HFF-Myc (cell line): Measurements from ENCODE around the gene DRICH1.
"Not testable (repeated sequence)": the region's sequence is repeated elsewhere in the genome, so short reads cannot be mapped to it uniquely, and the experiment has no call there.

Experiments
- DNase-seq: peaks from one replicate; pipeline ENCODE4 v3.0.0-alpha.2; 2011; ENCODE audit warnings: low read depth; ENCODE audit errors: extremely low read depth
- H3K4me3 ChIP-seq: replicated peaks from 2 replicates; pipeline ENCODE4 v1.5.1; 2011; ENCODE audit warnings: low read depth, mild to moderate bottlenecking, control low read depth, low read length
- TF ChIP-seq, protein P1 (sequence below): IDR thresholded peaks from 2 replicates; pipeline ENCODE4 v1.5.1; 2012; ENCODE audit warnings: mild to moderate bottlenecking, low read depth, low read length, control low read depth; ENCODE audit errors: missing control alignments

Gene DRICH1

DNA sequence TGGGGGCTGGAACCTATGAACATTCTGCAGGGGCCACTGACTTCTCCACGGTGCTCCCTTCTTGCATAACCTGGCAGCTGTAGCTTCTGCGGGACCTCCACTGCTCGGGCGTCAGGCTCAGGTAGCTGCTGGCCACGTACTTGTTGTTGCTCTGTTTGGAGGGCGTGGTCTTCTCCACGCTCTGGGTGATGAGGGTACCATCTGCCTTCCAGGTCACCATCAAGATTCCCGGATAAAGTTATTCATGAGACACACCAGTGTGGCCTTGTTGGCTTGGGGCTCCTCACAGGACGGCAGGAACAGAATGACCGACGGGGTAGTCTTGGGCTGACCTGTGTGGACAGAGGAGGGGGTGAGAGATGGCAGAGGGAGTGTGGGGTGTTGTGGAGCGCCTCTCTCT is 6.5 kb upstream of the DRICH1 start:
- H3K4me3 ChIP-seq: no peak overlapping the region
- TF ChIP-seq, protein P1, sequence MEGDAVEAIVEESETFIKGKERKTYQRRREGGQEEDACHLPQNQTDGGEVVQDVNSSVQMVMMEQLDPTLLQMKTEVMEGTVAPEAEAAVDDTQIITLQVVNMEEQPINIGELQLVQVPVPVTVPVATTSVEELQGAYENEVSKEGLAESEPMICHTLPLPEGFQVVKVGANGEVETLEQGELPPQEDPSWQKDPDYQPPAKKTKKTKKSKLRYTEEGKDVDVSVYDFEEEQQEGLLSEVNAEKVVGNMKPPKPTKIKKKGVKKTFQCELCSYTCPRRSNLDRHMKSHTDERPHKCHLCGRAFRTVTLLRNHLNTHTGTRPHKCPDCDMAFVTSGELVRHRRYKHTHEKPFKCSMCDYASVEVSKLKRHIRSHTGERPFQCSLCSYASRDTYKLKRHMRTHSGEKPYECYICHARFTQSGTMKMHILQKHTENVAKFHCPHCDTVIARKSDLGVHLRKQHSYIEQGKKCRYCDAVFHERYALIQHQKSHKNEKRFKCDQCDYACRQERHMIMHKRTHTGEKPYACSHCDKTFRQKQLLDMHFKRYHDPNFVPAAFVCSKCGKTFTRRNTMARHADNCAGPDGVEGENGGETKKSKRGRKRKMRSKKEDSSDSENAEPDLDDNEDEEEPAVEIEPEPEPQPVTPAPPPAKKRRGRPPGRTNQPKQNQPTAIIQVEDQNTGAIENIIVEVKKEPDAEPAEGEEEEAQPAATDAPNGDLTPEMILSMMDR: no peak
- DNase-seq: no peak

DNA sequence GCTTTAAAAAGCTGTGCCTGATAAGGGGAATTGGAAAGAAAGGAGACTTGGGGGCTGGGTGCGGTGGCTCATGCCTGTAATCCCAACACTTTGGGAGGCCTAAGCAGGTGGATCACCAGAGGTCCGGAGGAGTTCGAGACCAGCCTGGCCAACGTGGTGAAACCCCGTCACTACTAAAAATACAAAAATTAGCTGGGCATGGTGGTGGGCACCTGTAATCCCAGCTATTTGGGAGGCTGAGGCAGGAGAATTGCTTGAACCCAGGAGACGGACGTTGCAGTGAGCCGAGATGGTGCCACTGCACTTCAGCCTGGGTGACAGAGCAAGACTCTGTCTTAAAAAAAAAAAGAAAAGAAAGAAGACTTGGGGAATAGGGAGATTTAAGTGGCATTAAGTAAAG is 3.2 kb upstream of the DRICH1 start:
- not testable (repeated sequence) for DNase-seq, H3K4me3 ChIP-seq

DNA sequence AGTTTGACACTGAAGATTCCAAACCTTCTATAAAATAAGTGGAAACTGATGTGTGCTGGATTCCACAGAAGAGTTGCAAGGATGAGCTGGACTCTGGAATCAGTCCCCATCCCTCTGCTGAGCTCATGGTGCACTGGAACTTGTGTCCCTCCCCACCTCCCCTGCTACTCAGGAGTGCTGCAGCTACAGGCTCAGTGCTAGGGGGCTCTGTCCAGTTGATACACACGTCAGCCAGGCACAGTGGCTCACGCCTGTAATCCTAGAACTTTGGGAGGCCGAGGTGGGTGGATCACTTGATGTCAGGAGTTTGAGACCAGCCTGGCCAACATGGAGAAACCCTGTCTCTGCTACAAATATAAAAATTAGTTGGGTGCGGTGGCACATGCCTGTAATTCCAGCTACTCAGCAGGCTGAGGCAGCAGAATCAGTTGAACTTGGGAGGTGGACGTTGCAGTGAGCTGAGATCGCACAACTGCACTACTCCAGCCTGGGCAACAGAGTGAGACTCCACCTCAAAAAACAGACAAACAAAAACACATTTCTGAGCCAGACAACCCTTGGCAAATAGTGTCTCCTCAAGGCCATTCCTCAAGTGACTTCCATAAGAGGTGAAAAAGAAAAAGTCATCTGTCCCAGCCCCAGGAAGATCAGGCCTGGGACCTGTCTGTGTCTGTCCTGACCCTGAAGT is 3.9 kb downstream of the DRICH1 start:
- DNase-seq, H3K4me3 ChIP-seq: not testable (repeated sequence)

DNA sequence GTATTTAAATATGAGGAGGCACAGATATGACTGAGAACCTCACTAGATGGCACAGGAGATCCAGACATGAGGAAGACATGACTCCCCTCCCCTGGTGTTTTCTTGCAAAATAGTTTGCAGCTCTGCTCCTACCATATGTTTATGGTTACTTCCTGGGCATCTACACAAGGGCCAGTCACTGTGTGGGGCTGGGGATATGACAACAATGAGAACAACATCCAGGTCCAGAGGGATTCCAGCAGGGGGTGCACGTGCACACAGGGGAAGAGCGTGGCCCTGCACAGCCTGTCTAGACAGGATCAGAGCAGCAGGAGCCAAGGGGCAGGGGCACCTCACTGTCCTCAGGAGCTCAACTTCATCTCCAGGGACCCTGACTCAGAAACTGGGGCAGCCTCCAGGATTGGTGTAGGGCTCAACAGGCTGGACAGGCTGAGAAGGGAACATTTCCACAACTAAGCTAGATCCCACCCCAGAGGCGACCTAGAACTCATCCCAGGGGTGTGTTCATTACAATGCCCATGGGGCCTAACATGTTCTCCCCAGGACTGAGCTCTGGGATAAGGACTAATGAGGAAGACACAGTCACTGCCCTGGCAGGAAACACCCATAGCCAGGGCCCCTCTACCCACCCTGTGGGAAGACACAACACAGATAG is 4.6 kb downstream of the DRICH1 start:
- H3K4me3 ChIP-seq: not testable (repeated sequence)
- peak; percentile 43 for DNase-seq
- TF ChIP-seq, protein P1: peak; percentile 45

DNA sequence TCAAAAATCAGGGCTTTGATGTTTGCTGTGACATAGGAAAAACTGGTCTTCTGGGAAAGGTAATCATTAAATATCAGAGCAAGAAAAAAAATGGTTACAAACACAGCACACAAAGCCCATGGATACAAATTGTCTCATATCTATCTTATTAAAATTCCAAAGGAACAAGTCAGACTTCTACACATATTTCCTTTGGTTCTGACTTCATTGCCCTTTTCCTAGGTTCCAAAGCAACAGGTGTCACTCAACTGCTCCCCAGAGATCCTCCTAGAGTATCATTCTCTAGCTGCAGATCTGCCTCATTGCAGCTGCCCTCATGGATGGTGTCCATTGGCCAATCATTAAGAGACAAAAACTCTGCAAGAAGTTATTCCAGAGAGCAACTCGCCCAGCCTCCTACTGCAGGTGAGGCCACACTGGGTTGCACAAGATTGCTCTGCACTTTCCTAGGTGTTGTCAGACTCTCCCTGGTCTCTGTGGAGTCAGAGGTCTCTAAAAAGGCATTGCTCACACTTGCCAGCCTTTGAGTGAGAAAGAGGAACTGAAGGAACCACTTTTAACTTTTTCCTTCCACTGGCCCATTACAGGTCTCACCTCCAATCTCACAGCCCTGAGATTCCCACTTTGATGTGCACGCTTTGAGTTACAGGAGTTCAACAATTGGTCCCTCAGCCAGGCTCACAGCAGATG is 5.7 kb downstream of the DRICH1 start:
- DNase-seq: no peak
- no peak overlapping the region for H3K4me3 ChIP-seq
- TF ChIP-seq, protein P1: no peak

DNA sequence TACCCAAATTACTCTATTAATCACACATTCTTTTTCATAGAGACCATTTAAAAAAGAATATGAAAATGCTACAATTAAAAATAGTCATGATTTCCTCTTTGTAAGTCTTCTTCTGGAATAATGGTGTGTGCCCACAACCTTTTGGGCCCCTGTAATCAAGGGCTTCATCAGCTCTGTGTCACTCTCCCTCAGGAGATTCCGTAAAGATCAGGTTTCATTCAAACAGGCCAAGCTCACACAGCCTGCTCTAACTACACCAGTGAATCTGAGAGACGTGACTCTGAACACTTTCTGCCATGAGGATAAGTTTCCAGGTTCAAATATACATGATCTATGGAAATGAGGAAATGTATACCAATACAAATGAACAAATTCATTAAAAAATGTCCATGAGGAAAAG is 9.5 kb downstream of the DRICH1 start:
- no peak overlapping the region for H3K4me3 ChIP-seq
- DNase-seq: no peak
- TF ChIP-seq, protein P1: no peak

DNA sequence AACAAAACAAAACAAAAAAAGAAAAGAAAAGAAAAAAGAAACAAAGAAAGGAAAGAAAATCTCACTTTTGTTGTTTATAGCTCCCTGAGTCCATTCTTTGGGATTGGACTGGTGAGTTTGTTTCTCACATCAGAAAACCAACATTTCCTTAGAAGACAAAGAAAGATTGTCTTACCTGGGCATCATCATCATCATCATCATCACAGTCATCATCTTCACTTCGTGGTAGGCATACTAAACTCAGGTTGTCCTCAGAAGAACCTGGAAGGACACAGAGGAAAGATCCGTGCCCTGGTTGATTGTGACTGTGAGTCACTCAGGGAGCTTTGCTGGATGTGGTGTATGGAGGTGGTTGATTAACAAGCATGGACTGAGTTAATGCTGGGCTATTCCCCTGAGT is 10.2 kb downstream of the DRICH1 start:
- H3K4me3 ChIP-seq, DNase-seq: not testable (repeated sequence)

DNA sequence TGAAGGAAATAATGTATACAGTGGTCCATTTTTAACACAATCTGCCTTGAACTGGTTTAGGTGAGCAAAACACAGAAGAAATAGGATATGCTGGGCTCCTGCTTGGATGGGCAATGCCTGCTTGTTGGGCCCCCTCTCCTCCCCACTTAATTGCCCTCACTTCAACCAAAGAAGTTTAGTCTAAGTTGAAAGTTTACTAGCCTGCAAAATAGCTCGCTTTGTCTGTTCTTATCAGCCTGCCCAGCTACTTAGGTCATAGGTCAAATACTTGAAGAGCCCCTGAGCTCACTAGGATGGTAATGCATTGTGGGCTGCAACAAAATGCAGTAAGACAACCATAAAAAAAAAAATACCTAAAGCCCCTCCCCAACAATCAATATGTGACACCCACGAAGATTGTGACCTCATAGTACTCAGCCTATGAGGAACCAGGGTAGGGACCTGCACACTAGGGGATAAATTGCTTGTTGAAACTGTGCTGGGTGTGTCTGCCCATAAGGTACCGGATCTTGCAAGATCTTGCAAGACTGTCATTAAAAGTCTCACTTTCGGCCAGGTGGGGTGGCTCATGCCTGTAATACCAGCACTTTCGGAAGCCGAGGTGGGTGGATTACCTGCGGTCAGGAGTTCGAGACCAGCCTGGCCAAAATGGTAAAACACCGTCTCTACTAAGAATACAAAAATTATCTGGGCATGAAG is 10.9 kb downstream of the DRICH1 start:
- TF ChIP-seq, protein P1: no peak
- no peak for DNase-seq
- no peak overlapping the region for H3K4me3 ChIP-seq
